OCI-LY3 (cell line): ENCODE measurements around the gene CSPG4.

ENCODE experiments used
- CTCF ChIP-seq: fragments of 200-600, 300-600 bp; sonication (generic); IDR thresholded peaks from 2 replicates; pipeline ENCODE4 v1.5.1; 2014; ENCODE audit warnings: antibody characterized with exemption, low read length, low read depth
- EZH2phosphoT487 ChIP-seq: fragments of 200-600 bp; shearing (Covaris generic); IDR thresholded peaks from 2 replicates; pipeline ENCODE4 v1.6.1; 2018; ENCODE audit warnings: antibody characterized with exemption, mixed run types, low read depth

- TF ChIP-seq CTCF (no peak), EZH2phosphoT487 (no peak)
Observed at GRCh38 chr15:75637245-75638009, 75.2 kb downstream of the CSPG4 start.
